ENCODE data around the gene VASH2. TPM values are rescaled to one million over a fixed set of nuclear protein-coding genes. Genes with fewer than 3 reads are reported as not detected.

Gene VASH2
- total RNA-seq, 1 donor from 2014 or later, result 4.2 TPM

GRCh38 chr1:212955961-212956620 lies 5.8 kb downstream of the VASH2 start:
- intact Hi-C loops (cut with DNase I), result no loop called here
- Histone ChIP-seq H3K4me3 (no peak overlapping the region), H3K36me3 (no peaks in the 10 kb centered on the region), H3K27ac (no peak overlapping the region), H3K27me3 (no peaks in the 10 kb centered on the region), H3K9me3 (no peaks in the 10 kb centered on the region), H3K4me1 (peaks cover 13% of the 10 kb centered on the region)
- TF ChIP-seq CTCF (IDR thresholded peaks at IDR 0.05) (no peak), POLR2A (IDR thresholded peaks at IDR 0.05) (no peak), POLR2AphosphoS5 (IDR thresholded peaks at IDR 0.05; ENCODE audit: insufficient read depth in 1 of 2, low read depth in 1 of 2) (no peak)
- DNase-seq (ENCODE audit: extremely low spot score in 2 of 2), result no peak

GRCh38 chr1:212957546-212957945 lies 7.2 kb downstream of the VASH2 start:
- Histone ChIP-seq H3K9me3 (no peaks in the 10 kb centered on the region), H3K27me3 (no peaks in the 10 kb centered on the region), H3K27ac (no peak overlapping the region), H3K4me3 (no peak overlapping the region), H3K36me3 (no peaks in the 10 kb centered on the region), H3K4me1 (peaks cover under 1% of the 10 kb centered on the region)
- TF ChIP-seq CTCF (IDR thresholded peaks at IDR 0.05) (no peak), POLR2A (IDR thresholded peaks at IDR 0.05) (no peak), POLR2AphosphoS5 (IDR thresholded peaks at IDR 0.05; ENCODE audit: insufficient read depth in 1 of 2, low read depth in 1 of 2) (no peak)
- no peak for DNase-seq (ENCODE audit: extremely low spot score in 2 of 2)
- intact Hi-C loops (cut with DNase I), result no loop called here

GRCh38 chr1:212958175-212958574 lies 7.8 kb downstream of the VASH2 start:
- no peak for DNase-seq (ENCODE audit: extremely low spot score in 2 of 2)
- no peaks in the 10 kb centered on the region for H3K9me3 ChIP-seq
- H3K4me1 ChIP-seq, result no peaks in the 10 kb centered on the region
- intact Hi-C loops (cut with DNase I), result no loop called here
- no peak overlapping the region for H3K27ac ChIP-seq
- no peaks in the 10 kb centered on the region for H3K36me3 ChIP-seq
- no peak for TF ChIP-seq POLR2AphosphoS5 (IDR thresholded peaks at IDR 0.05; ENCODE audit: insufficient read depth in 1 of 2, low read depth in 1 of 2)
- no peak for TF ChIP-seq POLR2A (IDR thresholded peaks at IDR 0.05)
- TF ChIP-seq CTCF (IDR thresholded peaks at IDR 0.05), result no peak
- H3K4me3 ChIP-seq, result no peak overlapping the region
- no peaks in the 10 kb centered on the region for H3K27me3 ChIP-seq

GRCh38 chr1:212959266-212960220 lies 9.2 kb downstream of the VASH2 start:
- H3K27me3 ChIP-seq, result no peaks in the 10 kb centered on the region
- intact Hi-C loops (cut with DNase I), result no loop called here
- no peaks in the 10 kb centered on the region for H3K4me1 ChIP-seq
- H3K4me3 ChIP-seq, result no peak overlapping the region
- DNase-seq (ENCODE audit: extremely low spot score in 2 of 2), result no peak
- no peaks in the 10 kb centered on the region for H3K36me3 ChIP-seq
- no peaks in the 10 kb centered on the region for H3K9me3 ChIP-seq
- H3K27ac ChIP-seq, result no peak overlapping the region
- TF ChIP-seq POLR2A (IDR thresholded peaks at IDR 0.05) (no peak), CTCF (IDR thresholded peaks at IDR 0.05) (no peak)

- intact Hi-C loops (cut with DNase I), result no loop called here
Observed at GRCh38 chr1:212960932-212961331, 10.6 kb downstream of the VASH2 start.

More at GRCh38 chr1:212960932-212961331, 10.6 kb downstream of the VASH2 start:
- H3K36me3 ChIP-seq, result no peaks in the 10 kb centered on the region
- H3K4me1 ChIP-seq, result no peaks in the 10 kb centered on the region
- H3K4me3 ChIP-seq, result no peak overlapping the region
- no peak overlapping the region for H3K27ac ChIP-seq
- TF ChIP-seq CTCF (IDR thresholded peaks at IDR 0.05) (no peak), POLR2AphosphoS5 (IDR thresholded peaks at IDR 0.05; ENCODE audit: insufficient read depth in 1 of 2, low read depth in 1 of 2) (no peak), POLR2A (IDR thresholded peaks at IDR 0.05) (no peak)
- no peaks in the 10 kb centered on the region for H3K27me3 ChIP-seq
- H3K9me3 ChIP-seq, result no peaks in the 10 kb centered on the region
- DNase-seq (ENCODE audit: extremely low spot score in 2 of 2), result no peak

Measured in vagina (tissue), 2 donors.